ENCODE measurements around the gene SPR.

SPR gene

GRCh38 chr2:72847534-72848315 is 39.5 kb upstream of the SPR start:
- H3K4me3 ChIP-seq (ENCODE audit: low read depth, low read length): no peak overlapping the region
- H3K36me3 ChIP-seq: no peaks in the 10 kb centered on the region
- no peak for TF ChIP-seq CTCF (IDR thresholded peaks at IDR 0.05; ENCODE audit: low read depth, low read length)
- no peaks in the 10 kb centered on the region for H3K9me3 ChIP-seq (ENCODE audit: severe bottlenecking)
- H3K27ac ChIP-seq: no peak overlapping the region
- peaks cover 66% of the 10 kb centered on the region for H3K27me3 ChIP-seq (ENCODE audit: insufficient read depth, low read depth, severe bottlenecking)
- peak; percentile 59 for DNase-seq

GRCh38 chr2:72848436-72849137 is 38.6 kb upstream of the SPR start:
- no peak for DNase-seq
- Histone ChIP-seq H3K27ac (no peak overlapping the region), H3K9me3 (ENCODE audit: severe bottlenecking) (no peaks in the 10 kb centered on the region), H3K36me3 (no peaks in the 10 kb centered on the region), H3K27me3 (ENCODE audit: insufficient read depth, low read depth, severe bottlenecking) (peaks cover 66% of the 10 kb centered on the region), H3K4me3 (ENCODE audit: low read depth, low read length) (no peak overlapping the region)
- no peak for TF ChIP-seq CTCF (IDR thresholded peaks at IDR 0.05; ENCODE audit: low read depth, low read length)

GRCh38 chr2:72849138-72849462 is 38.1 kb upstream of the SPR start:
- Histone ChIP-seq H3K27me3 (ENCODE audit: insufficient read depth, low read depth, severe bottlenecking) (peaks cover 69% of the 10 kb centered on the region), H3K9me3 (ENCODE audit: severe bottlenecking) (no peaks in the 10 kb centered on the region), H3K27ac (no peak overlapping the region), H3K4me3 (ENCODE audit: low read depth, low read length) (no peak overlapping the region), H3K36me3 (no peaks in the 10 kb centered on the region)
- TF ChIP-seq CTCF (IDR thresholded peaks at IDR 0.05; ENCODE audit: low read depth, low read length): no peak
- no peak for DNase-seq

GRCh38 chr2:72851333-72851732 is 35.9 kb upstream of the SPR start:
- no peak overlapping the region for H3K27ac ChIP-seq
- H3K27me3 ChIP-seq (ENCODE audit: insufficient read depth, low read depth, severe bottlenecking): peaks cover 87% of the 10 kb centered on the region
- H3K36me3 ChIP-seq: no peaks in the 10 kb centered on the region
- no peak for TF ChIP-seq CTCF (IDR thresholded peaks at IDR 0.05; ENCODE audit: low read depth, low read length)
- no peak for DNase-seq
- no peaks in the 10 kb centered on the region for H3K9me3 ChIP-seq (ENCODE audit: severe bottlenecking)
- H3K4me3 ChIP-seq (ENCODE audit: low read depth, low read length): no peak overlapping the region

- no peak overlapping the region for H3K4me3 ChIP-seq (ENCODE audit: low read depth, low read length)
- H3K36me3 ChIP-seq: no peaks in the 10 kb centered on the region
- DNase-seq: peak; percentile 80
Observed at GRCh38 chr2:72859831-72860262, 27.4 kb upstream of the SPR start.

More at GRCh38 chr2:72859831-72860262, 27.4 kb upstream of the SPR start:
- Histone ChIP-seq H3K9me3 (ENCODE audit: severe bottlenecking) (no peaks in the 10 kb centered on the region), H3K27ac (no peak overlapping the region), H3K27me3 (ENCODE audit: insufficient read depth, low read depth, severe bottlenecking) (peaks cover 74% of the 10 kb centered on the region)
- TF ChIP-seq CTCF (IDR thresholded peaks at IDR 0.05; ENCODE audit: low read depth, low read length): peak; percentile 82

Data from WERI-Rb-1 (cell line).